NCI-H82 treated with DMSO at 0.1 percent for 48 hours (cell line): Measurements from ENCODE around the gene MAST3.

Experiments
- DNase-seq: peaks from one replicate; lab custom pipeline; 2025; ENCODE audit not compliant: unreplicated experiment; lab: John Stamatoyannopoulos, UW

Gene MAST3

GRCh38 chr19:18176367-18177310 lies 79.1 kb downstream of the MAST3 start:
- no peak for DNase-seq

- DNase-seq: no peak
Observed at GRCh38 chr19:18179957-18180356, 82.4 kb downstream of the MAST3 start.

- no peak for DNase-seq
Observed at GRCh38 chr19:18183529-18183928, 86.0 kb downstream of the MAST3 start.

GRCh38 chr19:18185538-18185937 lies 88.0 kb downstream of the MAST3 start:
- DNase-seq: no peak

- no peak for DNase-seq
Observed at GRCh38 chr19:18190278-18190677, 92.7 kb downstream of the MAST3 start.

GRCh38 chr19:18191640-18192062 lies 94.1 kb downstream of the MAST3 start:
- DNase-seq: no peak

GRCh38 chr19:18192673-18193387 lies 95.3 kb downstream of the MAST3 start, which contains the start of gene MPV17L2:
Gene MPV17L2, plus strand, starts transcription at chr19:18193218. Its CDS starts 64 bp downstream, at chr19:18193282.
- DNase-seq: peak; percentile 100

GRCh38 chr19:18193388-18194180 lies 96.0 kb downstream of the MAST3 start:
- DNase-seq: no peak

GRCh38 chr19:18194181-18194530 lies 96.6 kb downstream of the MAST3 start:
- no peak for DNase-seq

GRCh38 chr19:18194554-18195238 lies 97.1 kb downstream of the MAST3 start:
- DNase-seq: no peak

GRCh38 chr19:18196511-18196845 lies 98.9 kb downstream of the MAST3 start:
- DNase-seq: no peak

- DNase-seq: no peak
Observed at GRCh38 chr19:18197306-18197705, 99.7 kb downstream of the MAST3 start.

GRCh38 chr19:18197941-18198340 lies 100.4 kb downstream of the MAST3 start:
- no peak for DNase-seq

- DNase-seq: no peak
Observed at GRCh38 chr19:18198374-18198773, 100.8 kb downstream of the MAST3 start.
